T-helper 2 cell treated with Interferon-gamma antibody and Interleukin-4, amounts not matched to agents 5 μg/mL and 100 μg/mL, for 36 hours (primary cell): ENCODE results near the gene PWWP2A.
A peak's percentile ranks its signal among the peaks of the same experiment; 100 is the strongest.
"Not testable (repeated sequence)": the region's sequence is repeated elsewhere in the genome, so short reads cannot be mapped to it uniquely, and the experiment has no call there.

Experiments used
- DNase-seq: peaks from one replicate; pipeline ENCODE4 v3.0.0; 2021; ENCODE audit warnings: low spot score
- H3K27ac Mint-ChIP-seq: one replicate; pipeline ENCODE4 v1.8.0; 2021; ENCODE audit warnings: mild to moderate bottlenecking, mixed read lengths
- H3K27me3 Mint-ChIP-seq: one replicate; pipeline ENCODE4 v1.8.0; 2021; ENCODE audit warnings: low read depth, mixed read lengths
- H3K36me3 Mint-ChIP-seq: one replicate; pipeline ENCODE4 v1.8.0; 2021; ENCODE audit warnings: low read depth, mixed read lengths
- H3K4me1 Mint-ChIP-seq: one replicate; pipeline ENCODE4 v1.8.0; 2021; ENCODE audit warnings: low read depth, mixed read lengths
- H3K4me3 Mint-ChIP-seq: one replicate; pipeline ENCODE4 v1.8.0; 2022; ENCODE audit warnings: mild to moderate bottlenecking, moderate library complexity, mixed read lengths
- H3K9me3 Mint-ChIP-seq: one replicate; pipeline ENCODE4 v1.8.0; 2021; ENCODE audit warnings: mixed read lengths

PWWP2A gene

DNA sequence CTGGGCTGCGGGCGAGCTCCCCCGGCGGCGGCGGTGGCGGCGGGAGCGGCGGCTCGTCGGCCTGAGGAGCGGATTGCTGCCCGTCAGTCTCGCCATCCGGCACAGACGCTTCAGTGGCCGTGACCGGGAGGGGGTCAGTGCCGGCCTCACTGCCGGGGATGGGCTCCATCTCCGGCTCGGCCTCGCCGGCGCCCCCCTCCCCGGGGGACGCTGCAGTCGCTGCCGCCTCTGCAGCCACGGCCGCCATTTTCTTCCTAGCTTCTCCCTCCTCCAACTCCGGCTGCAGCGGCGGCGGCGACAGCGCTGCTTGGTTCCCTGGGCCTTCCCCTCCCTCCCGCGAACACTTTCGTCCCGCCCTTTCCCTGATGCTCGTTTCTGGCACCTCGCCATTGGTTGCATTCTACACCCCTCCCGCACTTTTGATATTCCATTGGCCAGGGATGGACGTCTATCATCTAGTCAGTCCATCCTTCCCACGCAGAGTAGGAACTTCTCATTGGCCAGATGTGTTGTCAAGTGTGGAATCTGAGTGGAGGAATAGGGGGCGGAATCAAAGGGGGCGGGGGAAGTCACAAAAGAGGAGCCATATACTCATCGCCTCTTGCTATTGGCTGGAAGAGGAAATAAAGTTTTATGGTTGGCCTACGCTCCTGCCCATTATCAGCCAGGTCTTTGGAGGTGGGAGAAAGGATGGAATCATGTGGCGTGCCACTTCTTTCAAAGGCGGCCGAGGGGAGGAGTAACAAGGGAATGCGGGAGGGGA lies at the start of gene PWWP2A:
Gene PWWP2A, minus strand, starts transcription at position 309 of the 763 bp plus-strand sequence. Its CDS starts 62 bp downstream, at position 247.
- Mint-ChIP-seq H3K4me3 (peak within 1 kb of the TSS; percentile 95), H3K27ac (peak within 1 kb of the TSS; percentile 96), H3K4me1 (peaks cover 9% of the 10 kb centered on the region), H3K27me3 (peaks cover 7% of the 10 kb centered on the region), H3K36me3 (peaks cover 10% of the 10 kb centered on the region), H3K9me3 (no peaks in the 10 kb centered on the region)
- peak; percentile 95 for DNase-seq

DNA sequence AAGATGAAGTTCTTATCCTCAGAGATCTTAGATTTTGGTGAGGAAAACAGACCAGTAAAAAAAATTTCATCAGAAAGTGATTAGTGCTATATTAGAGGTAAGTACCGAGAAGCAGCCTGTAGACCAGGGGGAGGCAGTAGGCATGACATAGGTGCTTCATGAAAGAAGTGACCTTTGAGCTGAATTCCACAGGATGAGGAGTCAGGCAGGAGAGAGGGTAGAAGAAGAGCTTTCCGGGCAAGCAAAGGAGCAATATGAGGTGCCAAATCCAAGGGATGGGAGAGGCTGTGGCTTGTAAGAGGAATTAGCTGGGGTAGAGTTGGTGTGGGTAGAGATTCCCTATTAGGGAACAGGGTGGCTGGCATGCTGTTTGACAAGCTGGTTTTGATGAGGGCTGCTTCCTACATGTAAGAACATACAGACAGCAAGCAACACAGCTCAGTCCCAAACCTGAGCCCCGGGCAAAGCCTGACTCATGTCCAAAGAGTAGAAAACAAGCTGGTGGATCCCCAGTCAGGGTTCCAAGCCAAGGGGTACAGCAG lies 48.4 kb upstream of the PWWP2A start:
- peaks cover 10% of the 10 kb centered on the region for H3K27me3 Mint-ChIP-seq
- no peaks in the 10 kb centered on the region for H3K36me3 Mint-ChIP-seq
- H3K4me1 Mint-ChIP-seq = peaks cover 2% of the 10 kb centered on the region
- no peak overlapping the region for H3K4me3 Mint-ChIP-seq
- H3K27ac Mint-ChIP-seq = no peak overlapping the region
- DNase-seq = no peak
- H3K9me3 Mint-ChIP-seq = no peaks in the 10 kb centered on the region

- Mint-ChIP-seq H3K4me3 (no peak overlapping the region), H3K4me1 (peaks cover 2% of the 10 kb centered on the region), H3K27me3 (peaks cover 10% of the 10 kb centered on the region), H3K9me3 (no peaks in the 10 kb centered on the region), H3K27ac (no peak overlapping the region), H3K36me3 (no peaks in the 10 kb centered on the region)
- DNase-seq = no peak
These were observed 47.8 kb upstream of the PWWP2A start for GRCh38 chr5:160166973-160167623.

GRCh38 chr5:160166069-160166972 lies 47.1 kb upstream of the PWWP2A start:
- H3K4me1 Mint-ChIP-seq = peaks cover 2% of the 10 kb centered on the region
- no peak overlapping the region for H3K4me3 Mint-ChIP-seq
- no peak for DNase-seq
- H3K9me3 Mint-ChIP-seq = no peaks in the 10 kb centered on the region
- H3K27me3 Mint-ChIP-seq = peaks cover 10% of the 10 kb centered on the region
- no peak overlapping the region for H3K27ac Mint-ChIP-seq
- H3K36me3 Mint-ChIP-seq = no peaks in the 10 kb centered on the region

GRCh38 chr5:160165137-160166068 lies 46.2 kb upstream of the PWWP2A start:
- H3K36me3 Mint-ChIP-seq = no peaks in the 10 kb centered on the region
- H3K9me3 Mint-ChIP-seq = no peaks in the 10 kb centered on the region
- peaks cover 10% of the 10 kb centered on the region for H3K27me3 Mint-ChIP-seq
- peaks cover 2% of the 10 kb centered on the region for H3K4me1 Mint-ChIP-seq
- H3K27ac Mint-ChIP-seq = no peak overlapping the region
- H3K4me3 Mint-ChIP-seq = no peak overlapping the region
- DNase-seq = peak; percentile 27

DNA sequence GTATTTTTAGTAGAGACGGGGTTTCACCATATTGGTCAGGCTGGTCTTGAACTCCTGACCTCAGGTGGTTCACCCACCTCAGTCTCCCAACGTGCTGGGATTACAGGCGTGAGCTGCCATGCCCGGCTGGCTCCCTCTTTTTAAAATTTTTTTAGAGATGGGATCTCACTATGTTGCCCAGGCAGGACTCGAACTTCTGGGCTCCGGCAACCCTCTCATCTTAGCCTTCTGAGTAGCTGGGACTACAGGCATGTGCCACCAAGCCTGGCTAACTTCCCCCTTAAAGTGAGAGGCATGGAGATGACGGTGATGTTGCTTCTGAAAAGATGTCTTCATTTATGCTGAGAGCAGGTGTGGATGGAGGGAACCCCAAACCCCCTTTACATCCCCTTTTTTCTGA lies 43.7 kb upstream of the PWWP2A start:
- Mint-ChIP-seq H3K4me3 (no peak overlapping the region), H3K27ac (no peak overlapping the region), H3K9me3 (no peaks in the 10 kb centered on the region), H3K27me3 (peaks cover 10% of the 10 kb centered on the region), H3K4me1 (peaks cover 2% of the 10 kb centered on the region), H3K36me3 (no peaks in the 10 kb centered on the region)
- no peak for DNase-seq

DNA sequence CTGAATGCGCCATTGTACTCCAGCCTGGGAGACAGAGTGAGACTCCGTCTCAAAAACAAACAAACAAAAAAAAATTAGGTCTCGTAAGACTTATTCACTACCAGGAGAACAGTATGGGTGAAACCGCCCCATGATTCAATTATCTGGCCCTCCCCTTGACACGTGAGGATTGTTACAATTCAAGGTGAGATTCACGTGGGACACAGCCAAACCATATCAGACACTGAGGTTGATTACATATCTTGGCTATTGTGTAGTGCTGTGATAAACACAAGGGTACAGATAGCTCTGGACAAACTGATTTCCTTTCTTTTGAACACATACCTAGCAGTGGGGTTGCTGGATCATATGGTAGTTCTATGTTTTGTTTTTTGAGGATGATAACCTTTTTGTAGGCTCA lies 42.4 kb upstream of the PWWP2A start:
- no peaks in the 10 kb centered on the region for H3K9me3 Mint-ChIP-seq
- H3K4me3 Mint-ChIP-seq = no peak overlapping the region
- no peaks in the 10 kb centered on the region for H3K36me3 Mint-ChIP-seq
- H3K27me3 Mint-ChIP-seq = peaks cover 10% of the 10 kb centered on the region
- no peak overlapping the region for H3K27ac Mint-ChIP-seq
- H3K4me1 Mint-ChIP-seq = peaks cover 2% of the 10 kb centered on the region
- DNase-seq = no peak

- H3K36me3 Mint-ChIP-seq, H3K27ac Mint-ChIP-seq, DNase-seq, H3K4me1 Mint-ChIP-seq, H3K9me3 Mint-ChIP-seq, H3K27me3 Mint-ChIP-seq, H3K4me3 Mint-ChIP-seq: not testable (repeated sequence)
These were observed 41.6 kb upstream of the PWWP2A start for GRCh38 chr5:160160875-160161274.

GRCh38 chr5:160159991-160160792 lies 40.9 kb upstream of the PWWP2A start:
- Mint-ChIP-seq H3K4me3 (no peak overlapping the region), H3K9me3 (no peaks in the 10 kb centered on the region), H3K27ac (no peak overlapping the region), H3K4me1 (peaks cover 2% of the 10 kb centered on the region), H3K36me3 (no peaks in the 10 kb centered on the region), H3K27me3 (no peaks in the 10 kb centered on the region)
- DNase-seq = no peak

DNA sequence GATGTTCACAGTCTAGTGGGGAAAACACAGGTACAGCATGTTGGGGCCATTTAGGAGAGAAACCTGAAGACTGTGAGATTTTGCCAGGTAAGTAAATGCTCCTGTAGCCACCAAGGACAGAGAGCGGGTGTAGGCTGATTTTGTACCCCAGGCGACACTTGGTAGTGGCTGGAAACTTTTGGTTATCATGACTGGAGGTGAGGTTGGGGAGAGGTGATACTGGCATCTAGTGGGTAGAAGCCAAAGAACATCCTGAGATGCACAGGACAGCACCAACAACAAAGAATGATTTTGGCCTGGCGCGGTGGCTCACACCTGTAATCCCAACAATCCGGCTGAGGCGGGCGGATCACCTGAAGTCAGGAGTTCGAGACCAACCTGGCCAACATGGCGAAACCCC lies 38.8 kb upstream of the PWWP2A start:
- Mint-ChIP-seq H3K27me3 (no peaks in the 10 kb centered on the region), H3K4me3 (no peak overlapping the region), H3K4me1 (no peaks in the 10 kb centered on the region), H3K9me3 (no peaks in the 10 kb centered on the region), H3K27ac (no peak overlapping the region), H3K36me3 (no peaks in the 10 kb centered on the region)
- DNase-seq = no peak

GRCh38 chr5:160155017-160155750 lies 35.9 kb upstream of the PWWP2A start:
- no peaks in the 10 kb centered on the region for H3K27me3 Mint-ChIP-seq
- H3K9me3 Mint-ChIP-seq = no peaks in the 10 kb centered on the region
- no peaks in the 10 kb centered on the region for H3K36me3 Mint-ChIP-seq
- H3K27ac Mint-ChIP-seq = no peak overlapping the region
- H3K4me1 Mint-ChIP-seq = peaks cover 5% of the 10 kb centered on the region
- H3K4me3 Mint-ChIP-seq = no peak overlapping the region
- DNase-seq = no peak

GRCh38 chr5:160152901-160153300 lies 33.7 kb upstream of the PWWP2A start:
- Mint-ChIP-seq H3K9me3 (no peaks in the 10 kb centered on the region), H3K4me1 (peaks cover 5% of the 10 kb centered on the region), H3K27me3 (no peaks in the 10 kb centered on the region), H3K27ac (no peak overlapping the region), H3K36me3 (no peaks in the 10 kb centered on the region), H3K4me3 (no peak overlapping the region)
- DNase-seq = no peak
